ENCODE measurements around the gene ZCCHC14. TPM values are rescaled to one million over a fixed set of nuclear protein-coding genes. Genes with fewer than 3 reads are reported as not detected.

ZCCHC14 gene
- total RNA-seq, 2 experiments from 2014 or later: 16.4 to 18.3 TPM

DNA sequence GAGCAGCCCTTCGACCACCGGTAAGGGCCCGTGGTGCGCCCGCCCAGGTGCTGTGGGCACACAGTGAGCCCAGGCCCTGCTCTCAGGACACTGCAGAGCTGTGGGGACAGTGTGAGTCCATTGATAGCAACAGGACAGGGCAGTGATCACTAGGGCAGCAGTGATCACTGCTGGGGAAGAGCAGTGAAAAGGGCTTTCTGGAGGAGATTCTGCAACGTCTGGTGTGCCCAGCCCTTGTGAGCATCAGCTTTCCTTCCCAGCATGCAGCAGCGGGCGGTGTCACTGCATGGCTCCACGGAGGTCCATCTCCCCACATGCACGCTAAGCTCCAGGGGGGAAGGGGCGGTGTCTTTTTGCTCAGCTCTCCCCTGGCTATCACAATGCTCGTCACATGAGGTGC, 68.6 kb downstream of the ZCCHC14 start:
- no peak overlapping the region for H3K27ac ChIP-seq (ENCODE audit: low read depth in 1 of 2, low read length in 2 of 2)
- H3K36me3 Mint-ChIP-seq (ENCODE audit: low read depth): peaks cover 61% of the 10 kb centered on the region
- no peaks in the 10 kb centered on the region for H3K4me1 ChIP-seq (ENCODE audit: insufficient read depth, low read length)
- H3K4me3 Mint-ChIP-seq: no peak overlapping the region
- no peaks in the 10 kb centered on the region for H3K4me1 Mint-ChIP-seq (ENCODE audit: low read depth)
- TF ChIP-seq, protein P1, sequence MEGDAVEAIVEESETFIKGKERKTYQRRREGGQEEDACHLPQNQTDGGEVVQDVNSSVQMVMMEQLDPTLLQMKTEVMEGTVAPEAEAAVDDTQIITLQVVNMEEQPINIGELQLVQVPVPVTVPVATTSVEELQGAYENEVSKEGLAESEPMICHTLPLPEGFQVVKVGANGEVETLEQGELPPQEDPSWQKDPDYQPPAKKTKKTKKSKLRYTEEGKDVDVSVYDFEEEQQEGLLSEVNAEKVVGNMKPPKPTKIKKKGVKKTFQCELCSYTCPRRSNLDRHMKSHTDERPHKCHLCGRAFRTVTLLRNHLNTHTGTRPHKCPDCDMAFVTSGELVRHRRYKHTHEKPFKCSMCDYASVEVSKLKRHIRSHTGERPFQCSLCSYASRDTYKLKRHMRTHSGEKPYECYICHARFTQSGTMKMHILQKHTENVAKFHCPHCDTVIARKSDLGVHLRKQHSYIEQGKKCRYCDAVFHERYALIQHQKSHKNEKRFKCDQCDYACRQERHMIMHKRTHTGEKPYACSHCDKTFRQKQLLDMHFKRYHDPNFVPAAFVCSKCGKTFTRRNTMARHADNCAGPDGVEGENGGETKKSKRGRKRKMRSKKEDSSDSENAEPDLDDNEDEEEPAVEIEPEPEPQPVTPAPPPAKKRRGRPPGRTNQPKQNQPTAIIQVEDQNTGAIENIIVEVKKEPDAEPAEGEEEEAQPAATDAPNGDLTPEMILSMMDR (IDR thresholded peaks at IDR 0.05): no peak
- ChIA-PET POLR2A (interaction anchor here (1.1 kb wide), 1 partner anchor 17 kb away, joined by 3 read pairs; no protein-coding TSS in a partner anchor), CTCF (interaction anchor here (1.0 kb wide), 1 partner anchor 211 kb away, joined by 4 read pairs; no protein-coding TSS in a partner anchor)
- no peaks in the 10 kb centered on the region for H3K9me3 ChIP-seq (ENCODE audit: control insufficient read depth in 1 of 2, insufficient read depth in 1 of 2, low read length in 2 of 2)
- no peak overlapping the region for H3K27ac Mint-ChIP-seq
- peaks cover 46% of the 10 kb centered on the region for H3K36me3 ChIP-seq (ENCODE audit: insufficient read depth, low read length)
- DNase-seq (no peak), ATAC-seq (ENCODE audit: poor library complexity) (no peak)
- H3K9me3 Mint-ChIP-seq: no peaks in the 10 kb centered on the region
- intact Hi-C loops (cut with DNase I, micrococcal nuclease): loop anchor here in 1 of 2 experiments (5.0 kb wide), 1 partner anchor 493 kb away; no protein-coding TSS in a partner anchor
- H3K27me3 Mint-ChIP-seq: no peaks in the 10 kb centered on the region
- H3K27me3 ChIP-seq (ENCODE audit: control insufficient read depth in 1 of 2, insufficient read depth in 2 of 2, low read length in 2 of 2): no peaks in the 10 kb centered on the region
- H3K4me3 ChIP-seq (ENCODE audit: low read length): no peak overlapping the region

GRCh38 chr16:87423429-87423828, 69.4 kb downstream of the ZCCHC14 start:
- Histone ChIP-seq H3K4me1 (ENCODE audit: insufficient read depth, low read length) (no peaks in the 10 kb centered on the region), H3K4me3 (ENCODE audit: low read length) (no peak overlapping the region), H3K36me3 (ENCODE audit: insufficient read depth, low read length) (peaks cover 42% of the 10 kb centered on the region), H3K27ac (ENCODE audit: low read depth in 1 of 2, low read length in 2 of 2) (no peak overlapping the region), H3K27me3 (ENCODE audit: control insufficient read depth in 1 of 2, insufficient read depth in 2 of 2, low read length in 2 of 2) (no peaks in the 10 kb centered on the region), H3K9me3 (ENCODE audit: control insufficient read depth in 1 of 2, insufficient read depth in 1 of 2, low read length in 2 of 2) (no peaks in the 10 kb centered on the region)
- POLR2A ChIA-PET: no interaction called here
- no peak overlapping the region for H3K4me3 Mint-ChIP-seq
- intact Hi-C loops (cut with DNase I, micrococcal nuclease): loop anchor here in 1 of 2 experiments (5.0 kb wide), 1 partner anchor 494 kb away; no protein-coding TSS in a partner anchor
- H3K27ac Mint-ChIP-seq: no peak overlapping the region
- H3K9me3 Mint-ChIP-seq: no peaks in the 10 kb centered on the region
- TF ChIP-seq, protein P1 (IDR thresholded peaks at IDR 0.05): no peak
- CTCF ChIA-PET: no interaction called here
- ATAC-seq (ENCODE audit: poor library complexity) (no peak), DNase-seq (no peak)
- H3K4me1 Mint-ChIP-seq (ENCODE audit: low read depth): no peaks in the 10 kb centered on the region
- no peaks in the 10 kb centered on the region for H3K27me3 Mint-ChIP-seq
- H3K36me3 Mint-ChIP-seq (ENCODE audit: low read depth): peaks cover 57% of the 10 kb centered on the region

DNA sequence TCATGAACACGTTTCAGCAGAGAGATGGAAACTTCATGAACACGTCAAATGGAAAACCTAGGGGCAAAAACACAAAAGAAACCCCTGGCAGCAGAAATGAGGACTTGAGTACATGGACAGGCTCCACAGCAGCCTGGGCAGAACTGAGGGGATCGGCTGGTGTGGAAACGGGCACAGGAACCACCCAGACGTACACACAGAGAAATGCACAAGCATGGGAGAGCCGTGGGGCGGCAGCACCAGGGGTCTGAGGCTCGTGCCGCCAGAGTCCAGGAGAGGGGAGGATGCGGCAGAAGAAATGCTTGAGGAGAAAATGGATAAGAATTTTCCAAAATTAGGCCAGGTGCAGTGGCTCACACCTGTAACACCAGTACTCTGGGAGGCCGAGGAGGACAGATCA, 70.7 kb downstream of the ZCCHC14 start:
- TF ChIP-seq, protein P1 (IDR thresholded peaks at IDR 0.05): no peak
- H3K9me3 ChIP-seq (ENCODE audit: control insufficient read depth in 1 of 2, insufficient read depth in 1 of 2, low read length in 2 of 2): no peaks in the 10 kb centered on the region
- POLR2A ChIA-PET: no interaction called here
- no peak overlapping the region for H3K27ac Mint-ChIP-seq
- intact Hi-C loops (cut with DNase I, micrococcal nuclease): loop anchor here in 1 of 2 experiments (5.0 kb wide), 1 partner anchor 495 kb away; no protein-coding TSS in a partner anchor
- no peaks in the 10 kb centered on the region for H3K27me3 ChIP-seq (ENCODE audit: control insufficient read depth in 1 of 2, insufficient read depth in 2 of 2, low read length in 2 of 2)
- H3K9me3 Mint-ChIP-seq: no peaks in the 10 kb centered on the region
- ATAC-seq (ENCODE audit: poor library complexity): no peak
- no peaks in the 10 kb centered on the region for H3K4me1 Mint-ChIP-seq (ENCODE audit: low read depth)
- H3K36me3 ChIP-seq (ENCODE audit: insufficient read depth, low read length): peaks cover 50% of the 10 kb centered on the region
- H3K4me1 ChIP-seq (ENCODE audit: insufficient read depth, low read length): no peaks in the 10 kb centered on the region
- H3K27me3 Mint-ChIP-seq: no peaks in the 10 kb centered on the region
- CTCF ChIA-PET: no interaction called here
- no peak overlapping the region for H3K4me3 ChIP-seq (ENCODE audit: low read length)
- H3K4me3 Mint-ChIP-seq: no peak overlapping the region
- H3K27ac ChIP-seq (ENCODE audit: low read depth in 1 of 2, low read length in 2 of 2): no peak overlapping the region
- DNase-seq: no peak
- H3K36me3 Mint-ChIP-seq (ENCODE audit: low read depth): peaks cover 67% of the 10 kb centered on the region

Data from CD4-positive, alpha-beta T cell (primary cell).